DMS 273 treated with DMSO at 0.1 percent for 48 hours (cell line): ENCODE data around the gene ZNRD2.
"Not testable (repeated sequence)": the region's sequence is repeated elsewhere in the genome, so short reads cannot be mapped to it uniquely, and the experiment has no call there.

Experiments used
- DNase-seq: peaks from one replicate; lab custom pipeline; 2025; lab: John Stamatoyannopoulos, UW

Gene ZNRD2

GRCh38 chr11:65569973-65570918 lies at the start of gene ZNRD2:
Gene ZNRD2 (plus strand): TSS chr11:65570477. CDS start chr11:65570492, 15 bp downstream.
- peak; percentile 91 for DNase-seq

GRCh38 chr11:65521777-65522521 lies 48.3 kb upstream of the ZNRD2 start:
- not testable (repeated sequence) for DNase-seq

- DNase-seq, result not testable (repeated sequence)
Observed at GRCh38 chr11:65522718-65523630, 47.3 kb upstream of the ZNRD2 start.

- not testable (repeated sequence) for DNase-seq
Observed at GRCh38 chr11:65523631-65523968, 46.7 kb upstream of the ZNRD2 start.

GRCh38 chr11:65524014-65524740 lies 46.1 kb upstream of the ZNRD2 start:
- DNase-seq, result no peak

GRCh38 chr11:65524741-65525545 lies 45.3 kb upstream of the ZNRD2 start, which contains the start of gene SCYL1:
Gene SCYL1 (plus strand): TSS chr11:65525083. CDS start chr11:65525154, 71 bp downstream.
- no peak for DNase-seq

GRCh38 chr11:65525546-65526480 lies 44.5 kb upstream of the ZNRD2 start:
- no peak for DNase-seq

GRCh38 chr11:65526744-65527143 lies 43.5 kb upstream of the ZNRD2 start:
- DNase-seq, result no peak

- no peak for DNase-seq
Observed at GRCh38 chr11:65528819-65529350, 41.4 kb upstream of the ZNRD2 start.

GRCh38 chr11:65529475-65530156 lies 40.7 kb upstream of the ZNRD2 start:
- DNase-seq, result no peak

- DNase-seq, result no peak
Observed at GRCh38 chr11:65530157-65530496, 40.1 kb upstream of the ZNRD2 start.

GRCh38 chr11:65532388-65533064 lies 37.8 kb upstream of the ZNRD2 start:
- no peak for DNase-seq

GRCh38 chr11:65535102-65535501 lies 35.2 kb upstream of the ZNRD2 start:
- DNase-seq, result no peak

- no peak for DNase-seq
Observed at GRCh38 chr11:65536412-65537295, 33.6 kb upstream of the ZNRD2 start.

- DNase-seq, result no peak
Observed at GRCh38 chr11:65537296-65537597, 33.0 kb upstream of the ZNRD2 start.

- DNase-seq, result no peak
Observed at GRCh38 chr11:65537620-65538231, 32.6 kb upstream of the ZNRD2 start.
